Sigmoid colon (tissue), 7 donors: Measurements from ENCODE around the gene STBD1. TPM values are rescaled to one million over a fixed set of nuclear protein-coding genes. Genes with fewer than 3 reads are reported as not detected.
"Not testable (repeated sequence)": the region's sequence is repeated elsewhere in the genome, so short reads cannot be mapped to it uniquely, and the experiment has no call there.

Experiments
- DNase-seq: peaks from one replicate; pipeline ENCODE4 v3.0.0-alpha.2; 2019
- H3K27ac ChIP-seq, 4 donors: fragments of 200-600 bp; sonication (generic); one replicate each; pipeline ENCODE4 v1.5.1; 2016 to 2019; ENCODE audit warnings: mild to moderate bottlenecking in 1 of 4
- H3K27me3 ChIP-seq, 3 donors: fragments of 200-600 bp; sonication (generic); one replicate each; pipeline ENCODE4 v1.5.1; 2019; ENCODE audit warnings: mild to moderate bottlenecking in 1 of 3
- H3K36me3 ChIP-seq, 4 donors: fragments of 200-600 bp; sonication (generic); one replicate each; pipeline ENCODE4 v1.5.1; 2016 to 2019
- H3K4me1 ChIP-seq, 4 donors: fragments of 200-600 bp; sonication (generic); one replicate each; pipeline ENCODE4 v1.5.1; 2017 to 2019
- H3K4me3 ChIP-seq, 4 donors: fragments of 200-600 bp; sonication (generic); one replicate each; pipeline ENCODE4 v1.5.1; 2017 to 2019; ENCODE audit warnings: mild to moderate bottlenecking in 2 of 4, moderate library complexity in 1 of 4
- H3K9me3 ChIP-seq, 4 donors: fragments of 200-600 bp in 3 of 4; sonication (generic) in 3 of 4; one replicate each; pipeline versions ENCODE4 v1.5.1 to v1.6.1; 2013 to 2019
- CTCF ChIP-seq, 4 experiments: fragments of 450-650 bp in 3 of 4; fragments of 200-600 bp in 1 of 4; IDR thresholded peaks; one replicate each; pipeline ENCODE4 v1.5.1; 2016 to 2019; ENCODE audit warnings: antibody characterized with exemption in 4 of 4, mild to moderate bottlenecking in 3 of 4, moderate library complexity in 2 of 4
- EP300 ChIP-seq, 4 donors: sonication (generic); formaldehyde crosslinking; IDR thresholded peaks; one replicate each; pipeline ENCODE4 v1.6.1; 2017; ENCODE audit warnings: antibody characterized with exemption in 4 of 4
- POLR2A ChIP-seq, 2 donors: fragments of 450-650 bp; IDR thresholded peaks; one replicate each; pipeline ENCODE4 v1.6.1; 2016; ENCODE audit warnings: antibody characterized with exemption in 2 of 2, mild to moderate bottlenecking in 2 of 2, moderate library complexity in 2 of 2
- POLR2AphosphoS5 ChIP-seq, 4 donors: sonication (generic); formaldehyde crosslinking; IDR thresholded peaks; one replicate each; pipeline ENCODE4 v1.6.1; 2017; ENCODE audit warnings: antibody characterized with exemption in 4 of 4
- WGBS, 2 donors: extraction: QIAGEN DNeasy Blood & Tissue Kit; methylation state at CpG; one replicate each; pipeline ENCODE4 v1.1.7; 2013; 5-methylcytosine and 5-hydroxymethylcytosine counted together
- intact Hi-C: fragments of 100-400 bp; cut with DNase I; formaldehyde crosslinking; loops from one replicate; pipeline ENCODE4 v1.15.1; 2023
- polyA plus RNA-seq, 3 donors: library from polyadenylated mRNA; stranded (reverse); fragments of 200-250 nt; gene quantifications; one replicate each; pipeline ENCODE4 v1.2.3, GENCODE V29; 2013
- small RNA-seq, 3 donors: library from RNA; depleted of rRNA; stranded (forward); fragments of <200 nt; gene quantifications; one replicate each; pipeline ENCODE3, GENCODE V24; 2016
- total RNA-seq, 4 donors: library from RNA; depleted of rRNA; stranded (reverse); fragments of >200 nt; gene quantifications; one replicate each; pipeline ENCODE4 v1.1.0, GENCODE V29; 2016
- donor health status: healthy with polysubstance abuse.
- donor health status: Bipolar disorder and iron deficiency.
- donor health status: healthy.

The STBD1 gene
- total and polyA plus RNA-seq, 7 donors: 6.0 to 17.1 (median 11.0) TPM

- Histone ChIP-seq H3K9me3 (peaks cover 0 to 4% (median under 1%) of the 10 kb centered on the region in 4 donors), H3K4me3 (no peak overlapping the region), H3K4me1 (no peaks in the 10 kb centered on the region), H3K27ac (no peak overlapping the region), H3K36me3 (no peaks in the 10 kb centered on the region), H3K27me3 (no peaks in the 10 kb centered on the region)
- intact Hi-C loops: no loop called here
- WGBS, 2 donors: 67 to 72% methylated on average over 9 of the region's 9 CpGs
- TF ChIP-seq POLR2A (IDR thresholded peaks at IDR 0.05): no peak
- TF ChIP-seq CTCF (IDR thresholded peaks at IDR 0.05): no peak
- TF ChIP-seq EP300 (IDR thresholded peaks at IDR 0.05): no peak
- TF ChIP-seq POLR2AphosphoS5 (IDR thresholded peaks at IDR 0.05): no peak
- no peak for DNase-seq
Measured at GRCh38 chr4:76354517-76355473, 48.3 kb downstream of the STBD1 start.

- H3K36me3 ChIP-seq: no peaks in the 10 kb centered on the region
- H3K4me1 ChIP-seq: no peaks in the 10 kb centered on the region
- H3K27ac ChIP-seq: no peak overlapping the region
- peaks cover 0 to 7% (median 2%) of the 10 kb centered on the region in 4 donors for H3K9me3 ChIP-seq
- WGBS, 2 donors: 81 to 83% methylated on average over 2 of the region's 2 CpGs
- H3K4me3 ChIP-seq: no peak overlapping the region
- DNase-seq: no peak
- H3K27me3 ChIP-seq: no peaks in the 10 kb centered on the region
- intact Hi-C loops: no loop called here
- no peak for TF ChIP-seq POLR2A (IDR thresholded peaks at IDR 0.05)
- no peak for TF ChIP-seq EP300 (IDR thresholded peaks at IDR 0.05)
- no peak for TF ChIP-seq CTCF (IDR thresholded peaks at IDR 0.05)
- no peak for TF ChIP-seq POLR2AphosphoS5 (IDR thresholded peaks at IDR 0.05)
Measured at GRCh38 chr4:76357981-76358380, 51.4 kb downstream of the STBD1 start.

GRCh38 chr4:76359881-76360466 lies 53.4 kb downstream of the STBD1 start:
- H3K27ac ChIP-seq, H3K4me3 ChIP-seq, H3K4me1 ChIP-seq, DNase-seq, H3K27me3 ChIP-seq, intact Hi-C loops, H3K9me3 ChIP-seq, H3K36me3 ChIP-seq: not testable (repeated sequence)

Small RNAs within 50 kb of the gene (small RNA-seq; reads per million reads assigned to genes)
- gene RNU6-1000P: 0 reads per million in 3 donors

Other genes starting within 250 kb of the STBD1 start
- 1 to 10 TPM; 3.0 to 6.4 (median 5.1) TPM for gene ART3, start 232.0 kb upstream of the STBD1 start, total RNA-seq
- 1 to 10 TPM in 1 of 3 donors, not detected in 2; 5.1 TPM for gene ART3, start 232.0 kb upstream of the STBD1 start, polyA plus RNA-seq
- 10 to 100 TPM; 38.0 to 57.9 (median 48.1) TPM for gene NUP54, start 158.3 kb upstream of the STBD1 start, total RNA-seq
- gene NUP54, start 158.3 kb upstream of the STBD1 start, polyA plus RNA-seq: 10 to 100 TPM; 16.6 to 21.9 (median 18.6) TPM
- gene SCARB2, start 92.9 kb upstream of the STBD1 start, total RNA-seq: 100 to 1,000 TPM; 119 to 160 (median 141) TPM
- 10 to 100 TPM; 29.4 to 73.1 (median 38.6) TPM for gene SCARB2, start 92.9 kb upstream of the STBD1 start, polyA plus RNA-seq
- 1 to 10 TPM; 1.7 to 3.3 (median 2.0) TPM for gene FAM47E, start 55.0 kb upstream of the STBD1 start, total RNA-seq
- gene FAM47E, start 55.0 kb upstream of the STBD1 start, polyA plus RNA-seq: 1 to 10 TPM; 2.6 to 6.0 (median 5.4) TPM
- 1 to 10 TPM in 1 of 4 donors, under 1 TPM in 2, not detected in 1; 0.41 to 1.7 (median 0.82) TPM for gene CCDC158, start 114.4 kb downstream of the STBD1 start, total RNA-seq
- under 1 TPM in 1 of 3 donors, not detected in 2; 0.12 TPM for gene CCDC158, start 114.4 kb downstream of the STBD1 start, polyA plus RNA-seq
- 10 to 100 TPM in 2 of 4 donors, 1 to 10 TPM in 2; 5.1 to 57.4 (median 13.3) TPM for gene SHROOM3, start 128.5 kb downstream of the STBD1 start, total RNA-seq
- gene SHROOM3, start 128.5 kb downstream of the STBD1 start, polyA plus RNA-seq: 10 to 100 TPM; 28.2 to 71.0 (median 63.6) TPM